Activated naive CD8-positive, alpha-beta T cell treated with anti-CD3 and anti-CD28 coated beads, Interleukin-2, amount 50 U/mL, for 16 hours (primary cell): Measurements from ENCODE around the gene PKNOX1.
"Not testable (repeated sequence)": the region's sequence is repeated elsewhere in the genome, so short reads cannot be mapped to it uniquely, and the experiment has no call there.

Experiments used
- DNase-seq: peaks from one replicate; pipeline ENCODE4 v3.0.0-alpha.2; 2020; ENCODE audit warnings: low read depth, low spot score

Gene PKNOX1, protein sequence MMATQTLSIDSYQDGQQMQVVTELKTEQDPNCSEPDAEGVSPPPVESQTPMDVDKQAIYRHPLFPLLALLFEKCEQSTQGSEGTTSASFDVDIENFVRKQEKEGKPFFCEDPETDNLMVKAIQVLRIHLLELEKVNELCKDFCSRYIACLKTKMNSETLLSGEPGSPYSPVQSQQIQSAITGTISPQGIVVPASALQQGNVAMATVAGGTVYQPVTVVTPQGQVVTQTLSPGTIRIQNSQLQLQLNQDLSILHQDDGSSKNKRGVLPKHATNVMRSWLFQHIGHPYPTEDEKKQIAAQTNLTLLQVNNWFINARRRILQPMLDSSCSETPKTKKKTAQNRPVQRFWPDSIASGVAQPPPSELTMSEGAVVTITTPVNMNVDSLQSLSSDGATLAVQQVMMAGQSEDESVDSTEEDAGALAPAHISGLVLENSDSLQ

GRCh38 chr21:42973991-42974831, at the start of gene PKNOX1:
Gene PKNOX1, plus strand, starts transcription at chr21:42974562. Its CDS starts 29,820 bp downstream, at chr21:43004382.
- peak; percentile 96 for DNase-seq

DNA sequence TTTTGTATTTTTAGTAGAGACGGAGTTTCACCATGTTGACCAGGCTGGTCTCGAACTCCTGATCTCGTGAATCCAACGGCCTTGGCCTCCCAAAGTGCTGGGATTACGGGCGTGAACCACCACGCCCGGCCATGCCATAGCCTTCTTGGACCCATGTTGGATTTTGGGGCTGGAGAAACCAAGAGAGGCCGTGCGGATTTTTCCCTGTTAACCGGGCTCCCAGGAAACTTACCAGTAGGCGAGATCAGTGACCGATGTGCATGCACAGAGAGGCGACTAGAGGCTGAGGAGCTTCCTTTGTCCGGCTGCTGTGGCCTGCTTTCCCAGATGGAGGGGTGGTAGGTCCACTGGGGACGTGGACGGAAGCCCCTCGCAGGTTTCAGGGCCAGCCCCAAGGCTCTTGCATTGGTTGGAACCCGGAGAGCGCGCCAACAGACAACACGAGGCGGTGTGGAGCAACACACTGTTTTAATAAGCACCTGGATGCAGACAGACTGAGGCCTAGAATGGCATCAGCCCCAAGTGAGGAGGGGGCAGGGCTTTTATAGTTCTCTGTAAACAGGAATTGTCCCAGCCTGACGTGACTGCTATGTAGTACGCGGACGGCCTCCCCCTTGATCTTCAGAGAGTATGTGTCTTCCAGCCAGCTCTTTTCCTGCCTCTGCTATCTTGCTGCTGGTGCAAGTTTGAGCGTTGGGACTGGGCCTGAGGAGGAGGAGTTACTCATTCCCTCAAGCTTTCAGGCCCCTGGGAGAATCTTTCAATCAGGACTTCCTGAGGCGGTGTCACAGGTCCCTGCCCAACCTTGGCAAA, 49.0 kb upstream of the PKNOX1 start, which contains the start of gene ERVH48-1:
Gene ERVH48-1, minus strand, starts transcription at position 517 of the 813 bp plus-strand sequence. CDS start 6,624 bp downstream, outside the sequence.
- DNase-seq, result no peak

DNA sequence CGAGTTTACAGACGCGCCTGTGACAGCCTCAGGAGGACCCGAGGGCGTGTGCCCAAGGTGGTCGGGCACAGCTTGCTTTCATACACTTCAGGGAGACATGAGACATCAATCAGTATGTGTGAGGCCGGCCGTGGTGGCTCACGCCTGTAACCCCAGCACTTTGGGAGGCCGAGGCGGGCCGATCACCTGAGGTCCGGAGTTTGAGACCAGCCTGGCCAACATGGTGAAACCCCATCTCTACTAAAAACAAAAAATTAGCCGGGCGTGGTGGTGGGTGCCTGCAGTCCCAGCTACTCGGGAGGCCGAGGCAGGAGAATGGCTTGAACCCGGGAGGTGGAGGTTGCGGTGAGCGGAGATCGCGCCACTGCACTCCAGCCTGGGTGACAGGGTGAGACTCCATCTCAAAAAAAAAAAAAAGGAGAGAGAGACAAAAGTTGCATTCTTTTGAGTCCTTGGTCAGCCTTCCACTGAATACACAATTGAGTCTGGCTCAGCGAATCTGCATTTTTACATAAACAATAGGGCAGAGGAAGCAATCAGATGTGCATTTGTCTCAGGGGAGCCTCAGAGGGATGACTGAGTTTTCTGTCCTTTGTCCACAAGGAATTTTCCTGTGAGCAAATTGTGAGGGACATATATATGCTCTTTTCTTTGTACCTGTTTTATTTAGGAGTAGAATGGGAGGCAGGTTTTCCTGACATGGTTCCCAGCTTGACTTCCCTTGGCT, 46.7 kb upstream of the PKNOX1 start:
- DNase-seq, result not testable (repeated sequence)

- no peak for DNase-seq
Measured at GRCh38 chr21:42929969-42930368, 44.4 kb upstream of the PKNOX1 start.

DNA sequence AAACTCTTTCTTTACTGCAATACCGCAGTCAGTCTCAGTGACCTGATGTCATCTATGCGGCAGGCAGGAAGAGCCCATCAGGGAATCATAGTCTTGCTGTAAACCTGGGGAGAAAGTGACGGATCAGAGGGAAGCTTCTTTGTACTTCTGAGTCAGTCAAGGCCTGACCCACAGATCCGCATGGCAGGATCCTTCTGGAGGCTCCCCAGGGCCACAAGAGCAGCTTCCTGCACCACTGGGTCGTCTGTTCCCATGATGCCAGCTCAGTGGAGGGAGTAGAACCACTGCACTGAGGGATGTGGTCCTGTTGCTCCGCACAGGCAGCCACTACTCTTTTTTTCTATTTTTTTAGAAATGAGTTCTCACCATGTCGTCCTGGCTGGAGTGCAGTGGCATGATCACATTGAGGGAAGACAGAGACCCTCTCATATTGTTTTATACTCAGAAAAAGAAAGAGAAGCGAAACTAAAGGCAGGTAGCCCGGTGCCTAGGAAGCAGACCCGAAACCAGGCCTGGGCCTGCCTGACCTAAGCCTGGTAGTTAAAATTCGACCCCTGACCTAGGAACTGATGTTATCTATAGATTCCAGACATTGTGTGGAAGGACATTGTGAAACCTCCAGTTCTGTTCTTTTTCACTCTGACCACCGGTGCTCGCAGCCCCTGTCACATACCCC, 42.7 kb upstream of the PKNOX1 start:
- no peak for DNase-seq

DNA sequence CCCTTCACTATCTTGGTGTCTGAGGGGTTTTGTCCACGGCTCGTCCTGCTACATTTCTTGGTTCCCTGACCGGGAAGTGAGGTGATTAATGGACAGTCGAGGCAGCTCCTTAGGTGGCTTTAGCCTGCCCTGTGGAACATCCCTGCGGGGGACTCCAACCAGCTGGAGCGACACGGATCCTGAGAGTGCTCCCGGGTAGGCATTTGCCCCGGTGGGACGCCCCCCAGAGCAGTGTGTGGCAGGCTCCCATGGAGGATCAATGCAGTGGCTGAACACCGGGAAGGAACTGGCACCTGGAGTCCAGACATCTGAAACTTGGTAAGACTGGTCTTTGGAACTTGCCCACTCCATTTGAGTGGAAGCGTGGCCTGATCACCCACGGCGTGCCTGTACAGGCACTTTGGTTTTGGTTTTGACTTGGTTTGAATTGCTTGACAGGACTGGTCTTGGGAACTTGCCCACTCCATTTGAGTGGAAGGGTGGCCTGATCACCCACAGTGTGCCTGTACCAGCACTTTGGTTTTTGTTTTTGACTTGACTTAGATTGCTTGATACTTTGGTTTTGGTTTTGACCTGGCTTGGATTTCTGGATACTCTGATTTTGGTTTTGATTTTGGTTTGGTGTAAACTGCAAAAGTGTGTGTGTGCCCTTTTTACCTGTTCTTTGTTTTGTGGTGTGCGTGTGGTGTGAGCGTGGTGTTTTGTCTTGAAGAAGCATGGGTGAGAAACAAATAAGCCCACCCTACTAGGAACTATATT, 41.8 kb upstream of the PKNOX1 start:
- not testable (repeated sequence) for DNase-seq

- not testable (repeated sequence) for DNase-seq
Measured at GRCh38 chr21:42933137-42933970, 41.0 kb upstream of the PKNOX1 start.

DNA sequence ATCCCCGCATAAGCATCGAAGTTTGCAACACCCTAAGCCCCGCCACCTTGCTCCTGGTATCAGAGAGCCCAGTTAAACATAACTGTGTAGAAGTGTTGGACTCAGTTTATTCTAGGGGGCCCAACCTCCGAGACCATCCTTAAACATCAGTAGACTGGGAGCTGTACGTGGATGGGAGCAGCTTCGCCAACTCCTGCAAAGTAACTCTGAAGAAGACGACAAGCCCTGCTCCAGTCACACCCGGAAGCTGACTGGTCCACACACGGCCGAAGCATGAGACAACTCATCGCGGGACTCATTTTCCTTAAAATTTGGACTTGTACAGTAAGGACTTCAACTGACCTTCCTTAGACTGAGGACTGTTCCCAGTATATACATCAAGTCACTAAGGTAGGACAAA, 40.4 kb upstream of the PKNOX1 start:
- DNase-seq, result not testable (repeated sequence)

GRCh38 chr21:42936360-42936759, 38.0 kb upstream of the PKNOX1 start:
- not testable (repeated sequence) for DNase-seq

- DNase-seq, result not testable (repeated sequence)
Measured at GRCh38 chr21:42937034-42937940, 37.1 kb upstream of the PKNOX1 start.

- no peak for DNase-seq
Measured at GRCh38 chr21:42937960-42938605, 36.3 kb upstream of the PKNOX1 start.

- not testable (repeated sequence) for DNase-seq
Measured at GRCh38 chr21:42938606-42938995, 35.8 kb upstream of the PKNOX1 start.

DNA sequence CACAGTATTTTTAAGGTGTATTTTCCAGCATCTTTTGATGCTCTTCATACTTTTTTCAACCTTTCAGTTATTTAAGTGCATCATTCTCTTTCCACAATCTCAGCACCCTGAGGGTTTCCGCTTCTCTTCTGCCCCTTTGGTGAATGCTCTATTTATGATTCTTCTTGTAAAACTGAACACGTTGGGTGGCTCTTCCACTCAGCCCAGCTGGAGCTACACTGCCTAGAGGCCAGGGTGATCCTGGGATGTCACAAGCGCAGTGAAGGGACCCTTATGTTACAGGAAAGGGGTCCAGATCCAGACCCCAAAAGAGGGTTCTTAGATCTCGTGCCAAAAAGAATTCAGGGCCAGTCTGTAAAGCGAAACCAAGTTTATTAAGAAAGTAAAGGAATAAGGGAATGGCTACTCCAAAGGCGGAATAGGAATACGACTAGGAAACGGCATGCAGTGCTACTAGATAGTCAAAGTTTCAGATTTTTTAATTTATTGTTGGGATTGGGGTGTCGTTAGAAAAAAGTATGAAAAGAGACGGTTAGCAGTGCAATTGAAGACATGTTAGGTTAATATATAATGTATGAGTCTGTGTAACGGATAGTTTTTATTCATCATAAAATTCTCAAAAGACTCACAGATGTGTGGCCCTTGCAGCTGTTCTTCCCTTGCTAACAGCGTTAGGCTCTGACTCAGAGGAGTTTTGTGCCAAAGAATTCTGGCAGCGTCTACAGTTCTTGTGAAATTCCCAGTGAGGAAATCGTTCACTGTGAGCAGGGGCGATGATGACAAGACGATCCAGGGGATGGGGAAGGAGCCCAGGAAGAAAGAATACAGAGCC, 34.6 kb upstream of the PKNOX1 start:
- DNase-seq, result no peak

- DNase-seq, result no peak
Measured at GRCh38 chr21:42941696-42942085, 32.7 kb upstream of the PKNOX1 start.

- no peak for DNase-seq
Measured at GRCh38 chr21:42942244-42942643, 32.1 kb upstream of the PKNOX1 start.

GRCh38 chr21:42949094-42949755, 25.1 kb upstream of the PKNOX1 start:
- not testable (repeated sequence) for DNase-seq
